UCSD-AML1 (cell line): ENCODE measurements around the gene DOCK9.
"Not testable (repeated sequence)": the region's sequence is repeated elsewhere in the genome, so short reads cannot be mapped to it uniquely, and the experiment has no call there.

Source experiments
- DNase-seq: peaks from one replicate; lab custom pipeline; 2025; ENCODE audit not compliant: unreplicated experiment; lab: John Stamatoyannopoulos, UW

Gene DOCK9

GRCh38 chr13:98921015-98921580 is 56.8 kb downstream of the DOCK9 start:
- DNase-seq, result no peak

GRCh38 chr13:98919566-98919965 is 58.3 kb downstream of the DOCK9 start:
- DNase-seq, result no peak

DNA sequence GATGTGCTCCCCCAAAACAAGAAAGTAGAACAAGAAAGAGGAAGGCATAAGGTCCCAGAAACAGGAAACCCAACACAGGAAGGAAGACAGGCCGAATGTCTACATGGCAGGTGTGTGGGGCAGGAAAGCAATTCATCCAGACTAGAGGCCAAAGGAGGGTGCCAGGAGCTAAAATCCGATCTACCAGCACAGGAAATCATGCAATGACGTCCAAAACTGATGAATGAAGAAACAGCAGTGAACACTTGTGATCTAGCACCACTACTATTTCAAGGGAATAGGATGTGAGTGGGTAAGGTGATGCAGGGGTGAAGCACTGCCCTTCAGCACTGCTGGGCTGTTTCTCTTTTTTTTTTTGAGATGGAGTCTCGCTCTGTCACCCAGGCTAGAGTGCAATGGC is 59.1 kb downstream of the DOCK9 start:
- peak; percentile 22 for DNase-seq

GRCh38 chr13:98917116-98917515 is 60.7 kb downstream of the DOCK9 start:
- DNase-seq, result no peak

GRCh38 chr13:98916403-98916802 is 61.5 kb downstream of the DOCK9 start:
- no peak for DNase-seq

- DNase-seq, result no peak
These were observed 61.9 kb downstream of the DOCK9 start for GRCh38 chr13:98915981-98916380.

DNA sequence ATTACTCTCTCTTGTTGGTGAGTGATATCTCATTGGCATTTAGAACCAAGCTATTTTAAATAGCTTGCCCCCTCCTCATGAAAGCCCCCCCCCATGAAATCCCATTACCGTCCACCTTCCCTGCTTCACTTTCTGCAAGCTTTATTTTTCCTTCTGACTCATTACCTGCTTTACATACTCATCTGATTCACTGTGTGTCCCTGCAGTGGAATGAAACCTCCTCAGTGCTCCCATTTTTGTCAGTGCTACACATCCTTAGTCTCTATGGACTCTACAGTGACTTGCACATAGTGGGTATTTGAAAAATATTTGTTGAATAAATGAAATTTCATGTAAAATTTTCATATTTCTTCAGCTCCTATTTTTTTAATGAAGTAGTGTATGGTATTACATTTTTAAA is 62.3 kb downstream of the DOCK9 start:
- no peak for DNase-seq

- DNase-seq, result no peak
These were observed 64.1 kb downstream of the DOCK9 start for GRCh38 chr13:98913741-98914140.

- no peak for DNase-seq
These were observed 65.0 kb downstream of the DOCK9 start for GRCh38 chr13:98912846-98913245.

GRCh38 chr13:98910501-98910951 is 67.3 kb downstream of the DOCK9 start:
- DNase-seq, result peak; percentile 36

- no peak for DNase-seq
These were observed 68.8 kb downstream of the DOCK9 start for GRCh38 chr13:98909016-98909415.

DNA sequence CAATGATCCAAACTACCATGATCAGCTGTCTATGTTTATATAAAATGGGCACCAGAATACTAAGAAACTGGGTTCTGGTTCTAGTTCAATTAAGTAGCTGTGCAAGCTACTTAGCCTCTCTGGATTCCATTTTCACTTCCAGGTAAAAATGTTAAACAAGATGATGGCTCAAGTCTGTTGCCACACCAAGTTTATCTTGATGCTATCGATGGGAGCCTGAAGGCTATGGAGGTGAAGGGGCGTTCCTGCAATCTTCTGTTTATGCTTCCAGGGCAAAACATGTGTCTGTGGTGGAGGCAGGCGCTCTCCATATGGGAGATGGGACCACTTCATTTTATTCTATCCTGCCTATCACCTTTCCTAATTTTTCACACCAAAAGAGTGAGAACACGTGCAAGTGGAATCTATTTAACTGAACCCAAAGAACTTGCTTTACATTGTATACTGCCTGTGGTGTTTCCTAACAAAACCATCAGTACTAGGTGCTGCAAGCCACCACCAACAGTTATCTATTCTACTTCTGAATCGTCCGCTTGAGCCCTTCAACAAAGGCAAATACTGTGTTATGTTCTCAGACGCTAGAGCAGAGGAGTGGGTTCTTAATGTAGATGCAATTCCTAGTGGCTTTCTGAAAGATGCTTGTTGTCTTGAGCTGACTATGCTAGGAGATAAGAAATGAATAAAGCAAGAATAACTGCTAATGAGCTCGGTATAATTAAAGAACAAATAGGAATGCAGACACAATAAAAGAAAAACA is 70.9 kb downstream of the DOCK9 start:
- DNase-seq, result no peak

DNA sequence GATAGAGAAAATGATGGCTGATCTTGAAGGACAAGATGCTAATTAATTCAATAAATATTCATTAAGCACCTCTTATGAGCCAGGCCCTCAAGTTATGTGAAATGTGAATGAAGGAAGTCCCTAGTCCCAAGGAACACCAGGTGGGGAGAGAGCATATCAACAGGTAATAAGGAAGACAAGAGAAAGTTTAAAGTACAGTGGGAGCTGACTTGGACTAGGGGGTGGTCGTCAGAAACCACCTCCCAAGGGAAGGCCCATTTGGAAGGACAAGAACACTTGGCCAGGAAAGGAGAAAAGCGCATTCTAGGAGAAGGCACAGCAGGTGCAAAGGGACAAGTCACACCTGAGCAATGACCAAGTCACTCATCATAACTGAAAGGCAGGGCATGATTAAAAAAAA is 72.7 kb downstream of the DOCK9 start:
- no peak for DNase-seq

- no peak for DNase-seq
These were observed 77.4 kb downstream of the DOCK9 start for GRCh38 chr13:98900442-98900841.

- DNase-seq, result no peak
These were observed 80.2 kb downstream of the DOCK9 start for GRCh38 chr13:98897706-98898105.

GRCh38 chr13:98896868-98897144 is 81.1 kb downstream of the DOCK9 start:
- no peak for DNase-seq

GRCh38 chr13:98896083-98896867 is 81.6 kb downstream of the DOCK9 start:
- no peak for DNase-seq

GRCh38 chr13:98894814-98895213 is 83.0 kb downstream of the DOCK9 start:
- DNase-seq, result not testable (repeated sequence)

GRCh38 chr13:98893371-98893770 is 84.5 kb downstream of the DOCK9 start:
- no peak for DNase-seq

- DNase-seq, result no peak
These were observed 85.0 kb downstream of the DOCK9 start for GRCh38 chr13:98892821-98893220.

DNA sequence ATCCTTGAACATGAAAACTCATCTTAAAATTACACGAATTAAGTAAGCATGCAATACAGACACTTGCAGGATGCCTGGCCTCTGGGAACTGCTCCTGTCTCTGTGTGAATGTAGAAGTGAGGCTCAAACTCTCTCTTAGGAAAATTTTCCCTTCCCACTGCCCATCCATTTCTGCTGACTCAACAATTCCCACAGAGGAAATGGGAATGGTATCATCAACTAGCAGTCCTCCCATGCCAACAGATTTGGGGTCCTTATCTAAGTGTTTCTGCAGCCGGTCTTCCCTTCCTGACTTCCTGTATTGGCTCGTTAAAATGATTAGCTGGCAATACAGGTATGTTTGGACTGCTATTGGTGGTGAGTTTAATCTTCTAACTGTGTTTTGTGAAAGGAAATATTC is 85.8 kb downstream of the DOCK9 start:
- DNase-seq, result no peak

GRCh38 chr13:98890925-98891324 is 86.9 kb downstream of the DOCK9 start:
- no peak for DNase-seq
